ENCODE data around the gene METTL3.

GRCh38 chr14:21558703-21559170 is 47.6 kb upstream of the METTL3 start:
- TF ChIP-seq POLR2AphosphoS5 (IDR thresholded peaks at IDR 0.05), result no peak
- TF ChIP-seq POLR2A (IDR thresholded peaks at IDR 0.05), result no peak
- TF ChIP-seq CTCF (IDR thresholded peaks at IDR 0.05), result no peak

Data from transverse colon (tissue), 4 donors.